Measurements from ENCODE around the gene PRSS57. TPM values are rescaled to one million over a fixed set of nuclear protein-coding genes. Genes with fewer than 3 reads are reported as not detected.
A peak's percentile ranks its signal among the peaks of the same experiment; 100 is the strongest.
"Not testable (repeated sequence)": the region's sequence is repeated elsewhere in the genome, so short reads cannot be mapped to it uniquely, and the experiment has no call there.

PRSS57 gene
- under 1 TPM in 2 of 9 donors, not detected in 7; 0.22 to 0.51 TPM for total RNA-seq
- under 1 TPM in 1 of 3 donors, not detected in 2; 0.13 TPM for polyA plus RNA-seq
- long read RNA-seq, donor 1: 0 reads
- long read RNA-seq, donor 2: 0 reads
- long read RNA-seq, donor 3: 0 reads
- long read RNA-seq, donor 4: 0 reads
- long read RNA-seq, donor 5: 0 reads
- long read RNA-seq, donor 6: 0 reads
- long read RNA-seq, donor 7, partial matches to known transcripts: 0 of 1 reads
- long read RNA-seq, donor 7, other reads (novel, unspliced or antisense): 0 of 1 reads
- long read RNA-seq, donor 8: 0 reads
- long read RNA-seq, donor 9: 0 reads
- long read RNA-seq, donor 10: 0 reads

DNA sequence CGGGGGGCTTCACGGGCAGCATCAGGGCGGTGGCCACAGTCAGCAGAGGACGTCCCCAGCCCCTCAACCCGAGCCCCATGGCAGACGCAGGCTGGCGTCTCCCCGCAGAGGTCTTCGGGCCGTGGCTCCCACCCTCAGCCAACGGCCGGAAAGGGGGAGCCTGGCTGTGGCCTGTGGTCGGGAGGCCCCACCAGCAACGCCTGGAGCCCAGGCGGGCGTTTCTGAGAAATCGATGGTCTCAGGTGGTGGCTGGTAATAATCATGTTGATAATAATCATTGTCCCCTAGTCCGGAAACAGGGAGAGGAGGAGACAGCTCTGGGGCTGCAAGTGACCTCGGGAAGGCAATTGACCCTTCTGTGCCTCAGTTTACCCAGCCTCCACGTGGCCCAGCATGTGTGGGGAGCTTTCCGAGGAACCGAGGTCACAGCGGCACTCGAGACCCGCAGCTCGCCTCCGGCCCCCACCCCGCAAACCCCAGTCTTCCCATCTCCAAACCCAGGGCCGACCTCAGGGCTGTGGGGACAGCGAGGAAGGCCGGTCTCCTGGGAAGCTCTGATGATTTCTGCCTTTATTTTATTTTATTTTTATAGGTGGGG is at the start of gene PRSS57:
PRSS57 (minus strand) TSS at position 101 of the 598 bp plus-strand sequence; CDS start at position 79, 22 bp downstream.
- no peak for DNase-seq
- TF ChIP-seq, protein P1, sequence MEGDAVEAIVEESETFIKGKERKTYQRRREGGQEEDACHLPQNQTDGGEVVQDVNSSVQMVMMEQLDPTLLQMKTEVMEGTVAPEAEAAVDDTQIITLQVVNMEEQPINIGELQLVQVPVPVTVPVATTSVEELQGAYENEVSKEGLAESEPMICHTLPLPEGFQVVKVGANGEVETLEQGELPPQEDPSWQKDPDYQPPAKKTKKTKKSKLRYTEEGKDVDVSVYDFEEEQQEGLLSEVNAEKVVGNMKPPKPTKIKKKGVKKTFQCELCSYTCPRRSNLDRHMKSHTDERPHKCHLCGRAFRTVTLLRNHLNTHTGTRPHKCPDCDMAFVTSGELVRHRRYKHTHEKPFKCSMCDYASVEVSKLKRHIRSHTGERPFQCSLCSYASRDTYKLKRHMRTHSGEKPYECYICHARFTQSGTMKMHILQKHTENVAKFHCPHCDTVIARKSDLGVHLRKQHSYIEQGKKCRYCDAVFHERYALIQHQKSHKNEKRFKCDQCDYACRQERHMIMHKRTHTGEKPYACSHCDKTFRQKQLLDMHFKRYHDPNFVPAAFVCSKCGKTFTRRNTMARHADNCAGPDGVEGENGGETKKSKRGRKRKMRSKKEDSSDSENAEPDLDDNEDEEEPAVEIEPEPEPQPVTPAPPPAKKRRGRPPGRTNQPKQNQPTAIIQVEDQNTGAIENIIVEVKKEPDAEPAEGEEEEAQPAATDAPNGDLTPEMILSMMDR (IDR thresholded peaks at IDR 0.05): no peak
- TF ChIP-seq POLR2A (IDR thresholded peaks at IDR 0.05): no peak
- no peaks in the 10 kb centered on the region for H3K36me3 ChIP-seq (replicated peaks in 1 of 2)
- 51 to 74% (median 62%) methylated on average over 3 to 31 of the region's 31 CpGs for WGBS, 4 donors
- H3K9me3 ChIP-seq (replicated peaks in 1 of 3): no peaks in the 10 kb centered on the region
- H3K27ac ChIP-seq: no peak within 1 kb of the TSS
- no peak within 1 kb of the TSS for H3K4me3 ChIP-seq
- peaks cover 15% of the 10 kb centered on the region for H3K27me3 ChIP-seq
- no peaks in the 10 kb centered on the region for H3K4me1 ChIP-seq (replicated peaks in 1 of 2)
- intact Hi-C loops (cut with DNase I): no loop called here

DNA sequence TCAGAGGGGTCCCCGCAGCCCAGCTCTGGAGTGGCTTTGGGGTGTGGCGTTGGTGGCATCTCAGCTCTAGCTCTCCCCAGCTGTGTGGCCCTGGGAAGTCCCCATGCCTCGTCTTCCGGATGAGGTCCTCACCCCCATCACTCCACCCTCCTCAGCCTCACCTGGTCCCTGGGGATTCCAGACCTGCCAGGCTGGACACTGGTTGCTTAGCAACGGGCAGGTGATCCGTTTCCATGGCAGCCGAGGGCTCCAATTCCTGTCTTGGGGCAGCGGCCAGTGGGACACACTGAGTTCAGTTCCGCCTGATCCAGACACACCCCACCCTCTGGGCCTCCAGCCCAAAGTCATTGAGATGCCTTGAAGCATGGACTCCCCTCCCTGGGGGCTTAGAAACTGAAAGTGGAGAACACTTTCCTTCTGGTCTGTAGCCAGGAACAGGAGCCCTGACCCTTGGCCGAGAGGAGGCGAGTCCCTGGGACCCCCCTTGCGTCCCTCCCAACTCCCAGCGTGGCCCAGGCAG is 48.0 kb upstream of the PRSS57 start:
- H3K27ac ChIP-seq: peak overlapping the region in 1 of 5 donors; percentile 65
- intact Hi-C loops (cut with DNase I): no loop called here
- no peaks in the 10 kb centered on the region for H3K27me3 ChIP-seq
- peak in 3 of 7 donors; percentile 30 to 48 (median 35) for DNase-seq
- TF ChIP-seq, protein P1 (IDR thresholded peaks at IDR 0.05): no peak
- TF ChIP-seq POLR2A (IDR thresholded peaks at IDR 0.05): no peak
- no peaks in the 10 kb centered on the region for H3K36me3 ChIP-seq (replicated peaks in 1 of 2)
- 69 to 81% (median 75%) methylated on average over 6 to 13 of the region's 13 CpGs for WGBS, 4 donors
- no peaks in the 10 kb centered on the region for H3K9me3 ChIP-seq (replicated peaks in 1 of 3)
- no peaks in the 10 kb centered on the region for H3K4me1 ChIP-seq (replicated peaks in 1 of 2)
- no peak overlapping the region for H3K4me3 ChIP-seq

DNA sequence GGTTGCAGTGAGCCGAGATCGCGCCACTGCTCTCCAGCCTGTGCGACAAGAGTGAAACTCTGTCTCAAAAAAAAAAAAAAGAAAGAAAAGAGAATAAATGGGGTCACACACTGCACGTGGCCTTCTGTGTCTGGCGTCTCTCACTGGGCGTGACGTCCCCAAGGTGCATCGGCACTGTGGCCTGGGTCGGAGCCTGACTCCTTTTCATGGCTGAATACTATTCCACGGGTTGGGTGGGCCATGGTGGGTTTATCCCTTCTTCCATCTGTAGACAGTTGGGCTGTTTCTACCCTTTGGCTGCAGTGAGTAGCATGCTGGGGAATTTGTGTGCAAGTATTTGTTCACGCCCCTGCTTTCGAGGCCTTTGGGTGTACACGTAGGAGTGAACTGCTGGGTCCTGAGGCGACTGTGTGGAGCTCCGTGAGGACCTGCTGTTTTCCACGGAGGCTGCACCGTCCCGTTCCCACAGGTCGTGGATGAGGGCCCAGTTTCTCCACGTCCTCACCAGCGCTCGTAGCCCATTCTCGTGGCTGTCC is 47.4 kb upstream of the PRSS57 start:
- no peaks in the 10 kb centered on the region for H3K4me1 ChIP-seq (replicated peaks in 1 of 2)
- no peak overlapping the region for H3K4me3 ChIP-seq
- H3K27me3 ChIP-seq: no peaks in the 10 kb centered on the region
- no peaks in the 10 kb centered on the region for H3K36me3 ChIP-seq (replicated peaks in 1 of 2)
- H3K27ac ChIP-seq: peak overlapping the region in 1 of 5 donors; percentile 65
- no peak for DNase-seq
- H3K9me3 ChIP-seq (replicated peaks in 1 of 3): no peaks in the 10 kb centered on the region
- WGBS, 4 donors: 92 to 95% (median 93%) methylated on average over 24 of the region's 24 CpGs
- intact Hi-C loops (cut with DNase I): no loop called here
- no peak for TF ChIP-seq POLR2A (IDR thresholded peaks at IDR 0.05)
- TF ChIP-seq, protein P1 (IDR thresholded peaks at IDR 0.05): no peak

DNA sequence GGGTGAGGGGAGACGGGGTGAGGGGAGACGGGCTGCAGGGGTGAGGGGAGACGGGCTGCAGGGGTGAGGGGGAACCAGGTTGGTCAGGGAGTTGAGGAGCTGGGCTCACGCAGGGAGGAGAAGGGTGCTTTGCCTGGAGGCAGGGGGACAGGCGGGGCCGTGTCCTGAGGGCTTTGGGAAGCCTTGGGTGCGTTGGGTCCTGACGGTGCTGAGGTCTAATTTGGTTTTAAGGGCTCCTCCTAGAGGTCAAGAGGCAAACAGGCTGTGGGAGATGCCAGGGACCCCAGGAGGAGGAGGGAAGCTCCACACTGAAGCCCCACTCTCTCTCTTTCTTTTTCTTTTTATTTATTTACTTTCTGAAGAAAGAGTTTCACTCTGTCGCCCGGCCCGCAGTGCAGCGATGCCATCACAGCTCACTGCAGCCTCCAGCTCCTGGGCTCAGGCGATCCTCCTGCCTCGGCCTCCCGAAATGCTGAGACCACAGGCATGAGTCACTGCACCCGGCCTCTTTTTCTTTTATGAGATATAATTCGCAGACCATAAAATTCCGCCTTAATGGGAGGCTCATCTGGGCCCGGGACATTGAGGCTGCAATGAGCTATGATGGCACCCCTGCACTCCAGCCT is 46.4 kb upstream of the PRSS57 start:
- Histone ChIP-seq H3K4me1 (replicated peaks in 1 of 2) (no peaks in the 10 kb centered on the region), H3K36me3 (replicated peaks in 1 of 2) (peaks cover 0 to under 1% of the 10 kb centered on the region in 2 donors)
- DNase-seq: no peak

DNA sequence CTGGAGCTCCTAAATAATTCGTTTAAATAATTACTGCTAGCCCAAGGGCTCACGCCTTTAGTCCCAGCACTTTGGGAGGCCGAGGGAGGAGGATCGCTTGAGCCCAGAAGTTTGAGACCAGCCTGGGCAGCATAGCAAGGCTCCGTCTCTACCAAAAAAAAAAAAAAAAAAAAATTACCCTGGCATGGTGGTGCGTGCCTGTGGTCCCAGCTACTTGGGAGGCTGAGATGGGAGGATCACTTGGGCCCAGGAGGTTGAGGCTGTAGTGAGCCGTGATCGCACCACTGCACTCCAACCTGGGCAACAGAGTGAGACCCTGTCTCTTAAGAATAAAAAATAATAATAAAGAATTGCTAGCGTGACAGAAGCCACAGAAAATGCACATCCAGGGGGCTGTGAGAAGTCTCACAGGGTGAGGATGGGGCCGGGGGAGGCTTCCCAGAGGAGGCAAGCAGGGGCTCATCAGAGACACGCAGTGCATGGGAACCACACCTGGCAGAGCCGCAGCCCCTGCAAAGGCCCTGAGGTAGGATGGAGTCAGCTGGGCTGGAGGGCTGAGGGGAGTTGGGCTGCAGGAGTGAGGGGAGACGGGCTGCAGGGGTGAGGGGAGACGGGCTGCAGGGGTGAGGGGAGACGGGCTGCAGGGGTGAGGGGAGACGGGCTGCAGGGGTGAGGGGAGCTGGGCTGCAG is 45.7 kb upstream of the PRSS57 start:
- H3K4me3 ChIP-seq; H3K9me3 ChIP-seq (replicated peaks in 1 of 3); H3K27ac ChIP-seq; H3K27me3 ChIP-seq; H3K4me1 ChIP-seq (replicated peaks in 1 of 2); H3K36me3 ChIP-seq (replicated peaks in 1 of 2); DNase-seq; intact Hi-C loops (cut with DNase I): not testable (repeated sequence)
- WGBS, 4 donors: 81 to 89% (median 84%) methylated on average over 14 to 16 of the region's 16 CpGs

More for the DNA sequence above, 46.4 kb upstream of the PRSS57 start:
- Histone ChIP-seq H3K4me3 (no peak overlapping the region), H3K27ac (no peak overlapping the region), H3K9me3 (replicated peaks in 1 of 3) (no peaks in the 10 kb centered on the region), H3K27me3 (no peaks in the 10 kb centered on the region)
- no peak for TF ChIP-seq POLR2A (IDR thresholded peaks at IDR 0.05)
- TF ChIP-seq, protein P1 (IDR thresholded peaks at IDR 0.05): no peak
- 73 to 84% (median 78%) methylated on average over 16 to 18 of the region's 19 CpGs for WGBS, 4 donors
- intact Hi-C loops (cut with DNase I): no loop called here
